Endothelial cell of coronary artery (primary cell): ENCODE data around the gene KTI12. TPM values are rescaled to one million over a fixed set of nuclear protein-coding genes. Genes with fewer than 3 reads are reported as not detected.

Source experiments
- total RNA-seq: library from RNA; depleted of rRNA; stranded (reverse); fragments of >200 nt; gene quantifications from 2 replicates; pipeline ENCODE4 v1.2.3, GENCODE V29; 2014

KTI12 gene, protein sequence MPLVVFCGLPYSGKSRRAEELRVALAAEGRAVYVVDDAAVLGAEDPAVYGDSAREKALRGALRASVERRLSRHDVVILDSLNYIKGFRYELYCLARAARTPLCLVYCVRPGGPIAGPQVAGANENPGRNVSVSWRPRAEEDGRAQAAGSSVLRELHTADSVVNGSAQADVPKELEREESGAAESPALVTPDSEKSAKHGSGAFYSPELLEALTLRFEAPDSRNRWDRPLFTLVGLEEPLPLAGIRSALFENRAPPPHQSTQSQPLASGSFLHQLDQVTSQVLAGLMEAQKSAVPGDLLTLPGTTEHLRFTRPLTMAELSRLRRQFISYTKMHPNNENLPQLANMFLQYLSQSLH
- 10.6 and 10.7 TPM in 2 replicates for total RNA-seq

DNA sequence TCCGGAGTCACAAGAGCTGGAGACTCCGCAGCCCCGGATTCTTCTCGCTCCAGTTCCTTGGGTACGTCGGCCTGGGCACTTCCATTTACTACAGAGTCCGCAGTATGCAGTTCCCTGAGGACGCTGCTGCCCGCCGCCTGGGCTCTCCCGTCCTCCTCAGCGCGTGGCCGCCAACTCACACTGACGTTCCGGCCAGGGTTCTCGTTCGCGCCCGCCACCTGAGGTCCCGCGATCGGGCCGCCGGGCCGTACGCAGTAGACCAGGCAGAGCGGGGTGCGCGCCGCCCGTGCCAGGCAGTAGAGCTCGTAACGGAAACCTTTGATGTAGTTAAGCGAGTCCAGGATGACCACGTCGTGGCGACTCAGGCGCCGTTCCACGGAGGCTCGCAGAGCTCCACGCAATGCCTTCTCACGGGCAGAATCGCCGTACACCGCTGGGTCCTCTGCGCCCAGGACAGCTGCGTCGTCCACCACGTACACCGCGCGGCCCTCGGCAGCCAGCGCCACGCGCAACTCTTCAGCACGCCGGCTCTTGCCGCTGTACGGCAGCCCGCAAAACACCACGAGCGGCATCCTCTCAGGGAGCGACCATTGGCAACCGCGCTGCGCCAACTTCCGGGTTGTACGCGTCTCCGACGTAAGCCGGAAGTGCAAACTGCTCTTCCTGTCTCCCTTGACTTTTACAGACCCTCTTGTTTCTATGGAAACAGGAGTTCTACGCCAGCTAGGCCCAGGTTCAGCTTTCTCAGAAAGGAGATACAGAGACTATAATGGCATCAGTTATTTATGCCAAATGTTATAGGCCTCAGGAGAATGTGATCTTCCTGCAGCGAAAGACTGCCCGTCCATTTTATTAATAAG lies at the start of gene KTI12:
KTI12 (minus strand) TSS at position 621 of the 860 bp plus-strand sequence; CDS start at position 572, 49 bp downstream.

DNA sequence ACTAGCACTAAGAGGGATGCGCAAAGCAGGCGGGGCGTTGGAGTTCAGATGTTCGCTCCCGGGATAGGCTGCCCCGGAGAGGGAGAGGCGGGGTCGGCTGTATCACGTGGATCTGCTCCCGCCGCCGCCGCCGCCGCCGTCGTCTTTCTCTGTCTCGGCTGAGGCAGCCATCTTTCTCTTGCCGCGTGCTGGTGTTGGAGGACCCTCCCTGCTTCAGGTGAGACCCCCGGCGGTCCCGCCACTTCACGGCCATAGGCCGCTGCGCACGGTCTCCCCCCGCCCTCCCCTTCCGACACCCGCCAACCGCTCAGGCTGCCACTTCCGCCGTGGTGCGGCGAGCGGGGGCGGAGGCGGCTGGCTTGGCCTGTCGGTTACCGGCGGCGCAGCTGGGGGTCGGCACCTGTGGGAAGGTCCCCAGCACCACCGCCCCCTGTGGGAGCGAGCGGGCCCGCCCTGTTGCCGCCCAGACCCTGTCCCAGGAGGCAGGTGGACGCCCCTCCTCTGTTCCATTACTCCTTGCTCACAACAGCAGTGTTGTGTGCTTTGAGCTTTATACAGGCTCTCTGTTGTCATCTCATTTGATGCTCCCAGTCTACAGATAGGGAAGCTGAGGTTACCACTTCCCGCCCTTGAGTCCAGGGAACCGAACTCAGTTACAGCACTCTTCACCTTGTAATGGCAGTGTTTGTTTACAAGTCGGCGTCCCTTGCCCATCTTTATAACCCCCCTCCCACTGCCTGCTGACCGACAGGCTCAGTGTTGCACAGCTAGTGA lies 22.7 kb upstream of the KTI12 start, which contains the start of gene BTF3L4:
BTF3L4 (plus strand) TSS at position 133 of the 774 bp plus-strand sequence. CDS start 3,553 bp downstream, outside the sequence.

DNA sequence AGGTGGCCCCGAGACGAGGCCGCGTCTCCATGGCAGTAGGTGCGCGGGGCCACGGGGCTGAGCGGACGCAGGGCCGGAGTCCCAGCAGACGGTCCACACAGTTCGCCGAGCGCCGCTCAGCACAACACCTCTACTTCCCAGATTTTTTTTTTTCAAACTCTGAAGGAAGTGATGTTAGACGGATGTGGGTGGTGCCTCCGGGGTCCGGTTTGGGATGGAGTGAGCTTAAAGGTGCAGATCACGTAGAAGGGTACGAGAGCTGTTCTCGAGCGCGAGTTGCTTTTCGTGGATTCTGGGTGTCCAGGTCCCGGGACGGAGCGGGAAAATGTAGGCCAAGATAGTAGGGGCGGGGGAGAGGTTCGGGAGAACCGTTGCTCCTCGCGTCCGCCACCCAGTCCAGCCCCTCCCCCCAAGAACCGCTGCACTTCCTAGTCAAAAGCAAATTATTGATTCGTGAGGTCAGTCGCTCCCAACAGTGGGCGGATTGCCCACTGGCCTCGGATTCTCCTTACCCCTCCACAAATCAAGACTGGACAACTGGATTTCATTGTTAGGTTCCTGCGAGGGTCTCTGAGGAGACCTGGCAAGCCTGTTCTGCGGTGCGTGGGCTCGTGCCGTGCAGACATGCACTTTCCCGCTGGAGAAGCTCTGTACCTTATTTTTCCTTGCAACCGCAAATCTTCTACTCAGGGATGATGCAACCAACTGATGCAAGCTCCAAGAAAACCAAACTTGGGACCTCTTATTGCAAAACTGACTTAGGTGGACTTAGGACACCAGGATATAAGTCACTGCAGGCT lies 21.7 kb upstream of the KTI12 start, which contains the start of gene TXNDC12:
TXNDC12 (minus strand) TSS at position 126 of the 800 bp plus-strand sequence; CDS start at position 31, 95 bp downstream.

DNA sequence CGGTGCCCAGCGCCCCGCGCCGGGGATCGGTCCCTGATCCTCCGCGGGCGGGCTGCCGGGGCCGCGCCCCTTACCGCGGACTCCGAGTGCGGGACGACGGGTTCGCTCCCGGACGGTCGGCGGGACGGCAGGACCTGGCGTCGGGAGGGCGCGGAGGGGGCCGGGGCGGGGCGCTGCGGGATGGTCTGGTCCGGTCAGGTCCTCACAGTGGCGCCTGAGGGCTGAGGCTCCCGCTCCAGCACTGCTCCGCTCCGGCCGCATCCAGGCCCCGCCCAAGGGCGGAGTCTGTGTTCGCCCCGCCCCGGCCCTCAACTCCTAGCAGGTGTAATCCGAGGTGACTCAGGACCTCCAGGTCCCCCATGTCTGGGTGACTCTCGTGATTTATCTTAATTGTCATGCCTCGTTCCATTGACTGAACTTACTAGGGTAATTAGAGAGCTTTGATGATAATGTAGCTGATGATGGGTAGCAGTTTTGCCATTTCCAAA lies 43.1 kb downstream of the KTI12 start, which contains the start of gene RAB3B:
RAB3B (minus strand) TSS at position 223 of the 488 bp plus-strand sequence. CDS start 13,583 bp downstream, outside the sequence.

Other genes with a start within 250 kb of the KTI12 start
- 51.6 and 69.5 TPM in 2 replicates for gene NRDC, start 155.1 kb downstream of the KTI12 start, total RNA-seq
- 10.0 and 21.7 TPM in 2 replicates for gene RAB3B, start 43.1 kb downstream of the KTI12 start, total RNA-seq
- gene TXNDC12, start 21.4 kb upstream of the KTI12 start, total RNA-seq, result 15.8 and 18.8 TPM in 2 replicates
- gene BTF3L4, start 22.5 kb upstream of the KTI12 start, total RNA-seq, result 28.6 and 30.1 TPM in 2 replicates
- gene ZFYVE9, start 108.3 kb upstream of the KTI12 start, total RNA-seq, result 28.3 and 36.6 TPM in 2 replicates